Pons (tissue), 1 donor: ENCODE results near the gene VGLL1.

Source experiments
- DNase-seq: peaks from one replicate; pipeline ENCODE4 v3.0.0-alpha.2; 2016; ENCODE audit warnings: low spot score

Gene VGLL1

DNA sequence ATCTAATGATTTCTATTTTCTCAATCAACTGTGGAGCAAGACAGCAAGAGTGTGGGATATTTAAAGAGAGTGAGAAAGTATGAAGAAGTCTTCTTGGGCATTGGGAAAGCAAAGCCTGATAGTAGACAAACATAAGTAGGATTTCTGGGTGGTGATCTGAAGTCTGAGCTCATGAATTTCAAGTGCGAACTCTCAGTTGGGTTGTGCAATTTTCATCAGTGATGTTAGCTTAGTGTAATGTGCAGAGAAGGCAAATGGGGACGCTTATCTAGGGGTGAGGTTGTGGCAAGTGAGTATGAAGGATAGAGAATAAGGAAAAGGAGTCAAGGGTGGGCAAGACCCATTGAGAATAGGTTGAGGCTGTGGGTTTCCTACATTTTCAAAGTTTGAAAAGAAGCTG, 23.7 kb downstream of the VGLL1 start:
- DNase-seq: no peak

DNA sequence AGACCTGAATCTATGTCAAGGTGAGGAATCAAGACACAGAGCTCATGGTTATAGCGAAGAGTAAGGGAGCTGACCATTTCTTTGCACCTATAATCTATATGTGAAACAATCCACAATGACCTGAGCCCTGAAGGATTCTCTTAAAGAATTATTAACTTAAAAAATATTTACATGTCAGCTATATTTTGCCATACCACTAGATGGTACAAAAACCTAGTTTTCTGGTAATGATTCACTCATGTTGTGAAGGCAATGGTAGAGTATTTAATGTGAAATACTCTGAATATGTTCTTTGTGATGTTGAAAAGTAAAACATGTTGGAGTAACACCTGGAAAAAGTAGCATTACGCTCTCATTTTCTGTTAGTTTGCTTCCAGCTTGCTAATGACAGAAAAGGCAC, 40.0 kb downstream of the VGLL1 start:
- DNase-seq: no peak

DNA sequence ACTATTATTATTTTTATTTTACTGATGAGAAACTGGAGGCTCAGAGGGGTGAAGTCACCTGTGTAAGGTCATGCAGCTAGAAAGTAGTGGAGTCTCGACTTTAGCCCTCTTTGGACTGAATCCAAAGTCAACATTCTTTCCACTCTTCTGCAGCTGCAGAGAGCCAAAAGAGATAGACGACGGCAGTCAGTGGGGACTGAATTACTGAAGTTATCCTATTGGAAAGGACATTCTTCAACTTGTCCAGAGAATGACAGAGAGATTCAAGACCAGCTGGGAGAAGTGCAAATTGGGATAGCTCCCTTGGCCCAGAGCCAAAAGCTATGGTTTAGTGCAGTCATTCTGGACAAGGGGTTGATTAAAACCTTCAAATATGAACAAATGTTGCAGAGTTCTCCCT, 42.5 kb downstream of the VGLL1 start:
- DNase-seq: no peak

DNA sequence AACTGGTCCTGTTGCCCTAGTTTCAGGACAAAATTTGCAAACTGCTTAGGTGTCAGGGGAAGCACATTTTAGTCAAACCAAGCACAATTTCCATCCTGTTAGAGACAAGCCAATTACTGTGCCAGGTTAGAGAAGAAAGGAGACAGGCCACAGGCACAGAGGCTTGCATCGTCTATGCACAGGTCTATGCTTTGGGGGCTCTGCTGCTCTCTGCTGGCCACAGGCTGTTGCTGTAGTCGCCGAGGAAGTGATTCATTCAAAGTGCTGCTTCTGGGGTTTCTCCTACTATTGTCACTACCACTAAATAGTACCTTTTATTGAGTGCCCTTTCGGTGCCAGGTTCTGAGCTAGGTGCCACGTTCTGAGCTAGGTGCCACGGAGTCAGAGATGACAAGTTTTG, 45.5 kb downstream of the VGLL1 start:
- peak; percentile 19 for DNase-seq

DNA sequence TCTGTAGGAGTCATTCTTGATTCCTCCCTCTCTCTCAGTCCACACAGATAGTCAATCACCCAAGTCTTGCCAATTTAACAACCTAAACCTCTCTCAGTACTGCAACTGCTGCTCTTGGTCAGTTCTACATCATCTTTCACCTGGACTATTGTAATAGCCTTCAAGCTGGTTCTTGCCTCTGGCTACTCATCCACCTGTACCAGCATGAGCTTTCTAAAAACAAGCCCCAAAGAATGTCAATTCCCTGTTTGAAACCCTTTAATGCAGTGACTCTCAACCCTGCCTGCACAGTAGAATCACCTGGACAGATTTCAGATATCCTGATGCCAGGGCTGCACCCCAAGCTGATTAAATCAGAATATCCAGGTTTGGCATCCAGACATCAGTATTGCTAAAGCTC, 48.3 kb downstream of the VGLL1 start:
- no peak for DNase-seq

DNA sequence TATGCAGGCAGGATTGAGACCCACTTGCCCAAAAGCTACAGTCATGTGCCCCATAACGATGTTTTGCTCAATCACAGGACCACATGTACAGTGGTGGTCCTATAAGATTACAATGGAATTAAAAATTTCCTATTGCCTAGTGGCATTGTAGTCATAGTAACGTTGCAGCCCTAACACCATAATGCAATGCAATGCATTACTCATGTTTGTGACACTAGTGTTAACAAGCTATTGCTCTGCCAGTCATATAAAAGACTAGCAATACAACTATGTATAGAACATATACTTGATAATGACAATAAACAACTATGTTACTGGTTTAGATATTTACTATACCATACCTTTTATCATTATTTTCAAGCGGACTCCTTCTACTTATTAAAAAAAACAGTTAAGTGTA, 50.6 kb downstream of the VGLL1 start:
- no peak for DNase-seq

DNA sequence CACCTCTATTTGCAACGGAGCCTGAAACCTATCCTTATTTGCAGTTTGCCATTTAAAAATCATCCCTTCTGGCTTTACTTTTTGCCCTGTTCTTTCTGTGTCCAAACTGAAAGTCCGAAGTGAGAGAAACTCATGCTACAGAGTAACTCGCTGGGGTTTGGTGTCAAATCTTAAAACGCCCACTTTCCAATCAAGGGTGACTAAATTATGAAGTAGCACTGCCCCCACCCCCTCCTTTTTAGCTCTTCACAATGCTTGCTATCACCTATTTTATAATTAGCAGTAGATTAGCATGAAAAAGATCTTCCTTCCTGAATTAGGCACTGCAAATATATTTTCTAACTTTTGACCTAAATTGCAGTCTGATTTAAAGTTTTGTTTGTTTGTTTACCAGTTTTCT, 52.5 kb downstream of the VGLL1 start:
- DNase-seq: no peak

DNA sequence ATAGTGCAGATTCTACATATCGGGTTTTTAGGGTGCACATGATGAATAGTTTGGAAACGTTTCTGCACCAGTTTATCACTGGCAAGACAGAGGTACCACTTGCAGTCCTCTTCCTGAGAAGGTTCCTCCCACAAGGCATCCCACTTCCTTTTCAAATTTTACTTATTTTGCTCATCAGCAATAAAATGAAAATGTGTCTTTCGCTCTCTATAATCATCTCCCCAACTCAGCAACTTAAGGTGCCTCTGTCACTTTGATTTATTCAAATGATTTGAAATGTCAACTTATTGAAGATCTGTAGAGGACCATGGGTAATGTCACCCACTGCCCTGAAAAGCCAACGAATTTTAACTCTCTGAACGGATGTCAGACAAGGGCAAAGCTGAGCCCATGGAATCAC, 53.2 kb downstream of the VGLL1 start:
- DNase-seq: no peak

DNA sequence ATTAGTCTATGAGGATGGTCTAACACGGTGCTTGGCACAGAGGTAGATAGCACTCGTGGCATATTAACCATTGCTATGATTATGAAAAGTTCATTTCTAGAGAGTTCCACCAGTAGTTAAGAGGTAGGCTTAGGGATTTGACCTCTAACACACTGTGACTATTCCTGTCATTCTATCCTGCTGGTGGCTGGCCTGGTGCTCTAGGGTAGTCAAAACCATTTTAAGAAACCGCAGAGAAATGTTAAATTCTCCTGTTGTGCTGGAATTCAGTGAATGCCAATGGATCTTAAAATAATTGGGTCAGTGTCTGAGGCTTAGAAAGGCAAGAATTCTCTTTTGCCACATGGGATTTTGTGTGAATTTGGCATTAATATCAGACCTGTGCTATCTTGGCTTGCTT, 53.9 kb downstream of the VGLL1 start:
- DNase-seq: peak; percentile 2

DNA sequence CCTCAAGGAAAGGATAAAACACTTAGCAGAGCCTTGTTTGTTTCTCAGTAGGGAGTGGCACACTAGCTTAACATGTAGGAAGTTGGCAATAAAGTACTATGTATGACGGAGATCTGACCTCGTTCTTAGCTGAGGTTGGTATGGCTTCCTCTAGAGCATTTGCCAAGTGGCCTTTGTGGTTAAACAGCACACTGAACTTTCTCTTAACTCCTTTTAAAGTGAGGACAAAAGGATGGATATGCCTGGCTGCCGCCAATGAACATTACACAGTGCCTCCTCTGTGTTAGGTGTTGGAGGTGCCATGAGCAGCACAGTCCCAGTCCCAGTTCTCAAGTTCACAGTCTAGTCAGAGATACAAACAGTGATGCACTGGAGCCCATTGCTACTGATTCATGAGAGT, 54.4 kb downstream of the VGLL1 start:
- DNase-seq: peak; percentile 4

DNA sequence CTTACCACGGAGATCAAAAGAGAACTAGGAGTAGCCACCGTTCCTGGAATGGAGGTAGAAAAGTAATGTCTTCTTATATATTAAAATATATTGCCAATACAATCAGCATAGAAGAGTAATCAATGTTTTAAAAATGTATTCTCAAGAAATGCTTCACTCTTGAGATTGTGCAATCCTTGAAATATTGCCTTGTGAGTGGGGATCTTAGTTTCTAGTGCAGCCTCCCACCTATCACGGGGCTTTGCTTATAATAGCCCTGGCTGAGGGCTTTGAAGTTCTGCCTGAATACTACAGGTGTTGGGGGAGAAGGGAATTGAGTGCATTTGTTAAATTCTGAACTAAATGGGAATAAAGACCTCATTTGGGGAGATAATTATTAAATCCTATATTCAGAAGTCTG, 55.5 kb downstream of the VGLL1 start:
- no peak for DNase-seq

DNA sequence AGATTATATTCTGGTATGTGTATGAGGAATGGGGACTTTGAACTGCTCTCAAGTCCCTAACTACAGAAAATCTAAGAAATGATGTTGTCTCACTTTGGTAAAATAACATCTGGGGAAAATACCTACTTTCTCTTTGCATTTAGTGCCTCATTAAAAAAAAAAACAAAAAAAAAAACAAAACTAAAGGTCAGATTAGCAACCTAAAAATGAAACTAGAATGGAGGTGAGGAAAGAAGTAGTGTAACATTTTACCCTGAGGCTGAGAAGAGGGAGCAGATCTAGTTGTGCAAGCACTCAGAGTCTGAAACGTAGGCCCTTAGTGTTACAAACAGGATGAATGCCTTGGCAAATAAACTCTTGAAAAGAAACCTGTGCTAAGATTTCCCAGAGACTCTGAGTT, 56.0 kb downstream of the VGLL1 start:
- DNase-seq: no peak

DNA sequence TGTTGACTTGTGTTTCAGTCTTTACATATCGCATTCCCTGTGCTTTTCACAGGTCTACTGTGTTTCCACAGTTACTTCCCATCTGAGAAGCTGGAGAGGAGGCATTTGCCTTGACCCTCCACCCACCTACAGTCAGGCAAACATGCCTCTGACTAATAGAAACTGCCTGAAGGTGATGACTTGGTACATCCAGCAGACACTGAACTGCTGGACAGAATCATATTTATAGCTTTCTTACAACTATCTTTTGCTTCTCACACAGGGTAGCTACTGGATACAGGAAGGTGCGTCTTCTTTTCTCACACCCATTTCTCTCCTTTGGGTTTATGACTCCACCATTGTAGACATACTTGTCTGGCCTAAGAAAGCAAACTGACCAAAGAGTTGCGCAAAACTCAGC, 58.0 kb downstream of the VGLL1 start:
- DNase-seq: no peak

DNA sequence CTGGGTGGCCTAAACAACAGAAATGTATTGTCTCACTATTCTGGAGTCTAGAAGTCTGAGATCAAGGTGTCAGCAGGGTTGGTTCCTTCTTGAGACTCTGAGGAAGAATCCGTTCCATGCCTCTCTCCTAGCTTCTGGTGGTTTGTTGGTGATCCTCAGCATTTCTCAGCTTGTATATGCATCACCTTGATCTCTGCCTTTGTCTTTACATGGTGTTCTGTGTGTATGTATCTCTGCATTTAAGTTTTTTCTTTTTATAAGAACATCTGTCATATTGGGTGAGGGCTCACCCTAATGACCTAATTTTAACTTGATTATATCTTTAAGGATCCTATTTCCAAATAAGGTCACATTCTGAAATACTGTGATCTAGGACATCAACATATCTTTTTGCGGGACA, 65.3 kb downstream of the VGLL1 start:
- DNase-seq: no peak

DNA sequence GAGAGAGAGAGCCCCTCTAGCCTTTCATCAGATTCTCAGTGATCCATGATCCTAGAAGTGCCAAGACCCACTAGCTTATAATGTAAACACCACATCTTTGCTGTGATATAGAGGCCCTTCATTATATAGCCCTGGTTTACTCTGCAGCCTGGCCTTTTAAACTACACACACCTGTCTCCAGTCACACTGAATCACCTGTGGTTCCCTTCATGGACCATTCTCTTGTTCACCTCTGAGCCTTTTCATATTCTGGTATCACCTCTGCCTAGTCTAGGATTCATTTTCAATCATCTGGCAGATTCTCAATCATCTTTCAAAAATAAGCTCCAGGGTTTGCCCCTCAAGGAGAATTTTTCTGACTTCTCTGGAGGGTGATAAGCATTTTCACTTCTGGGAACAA, 65.9 kb downstream of the VGLL1 start:
- no peak for DNase-seq

DNA sequence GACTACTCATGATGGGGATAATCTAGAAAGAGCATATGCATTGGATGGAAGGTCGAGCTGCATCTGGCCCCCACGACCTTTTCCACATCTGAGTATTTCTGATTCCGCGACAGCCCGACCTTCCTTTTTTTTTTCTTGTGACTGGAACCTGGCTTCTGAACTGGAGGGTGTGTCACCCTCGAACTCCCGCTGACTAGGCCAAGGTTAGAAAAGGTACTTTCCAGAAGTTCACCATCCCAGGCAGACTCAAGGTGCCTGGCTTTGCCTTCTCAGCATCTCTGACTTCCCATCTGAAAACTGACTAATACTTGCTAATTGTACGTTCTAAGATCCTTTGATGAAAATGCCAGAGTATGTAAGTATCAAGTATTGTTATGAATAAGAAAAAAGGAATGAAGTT, 66.6 kb downstream of the VGLL1 start:
- DNase-seq: no peak

DNA sequence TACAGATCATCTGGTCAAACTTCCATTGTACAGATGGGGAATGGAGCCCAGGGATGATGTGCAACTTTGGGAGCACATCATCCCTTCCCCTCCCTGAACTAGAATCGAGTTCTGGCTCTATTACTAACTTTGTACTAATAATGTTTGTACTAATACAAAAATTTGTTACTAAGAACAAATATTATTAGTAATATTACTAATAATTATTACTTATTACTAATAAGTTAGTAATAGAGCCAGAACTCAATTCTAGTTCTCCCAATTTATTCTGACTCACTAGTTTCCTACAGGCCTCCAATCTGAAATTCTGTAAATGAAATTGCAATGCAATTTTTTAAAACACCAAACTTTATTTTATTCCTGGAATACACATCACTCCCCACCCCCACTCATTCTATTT, 68.0 kb downstream of the VGLL1 start:
- DNase-seq: no peak
